ENCODE measurements around the gene PIGT.

DNA sequence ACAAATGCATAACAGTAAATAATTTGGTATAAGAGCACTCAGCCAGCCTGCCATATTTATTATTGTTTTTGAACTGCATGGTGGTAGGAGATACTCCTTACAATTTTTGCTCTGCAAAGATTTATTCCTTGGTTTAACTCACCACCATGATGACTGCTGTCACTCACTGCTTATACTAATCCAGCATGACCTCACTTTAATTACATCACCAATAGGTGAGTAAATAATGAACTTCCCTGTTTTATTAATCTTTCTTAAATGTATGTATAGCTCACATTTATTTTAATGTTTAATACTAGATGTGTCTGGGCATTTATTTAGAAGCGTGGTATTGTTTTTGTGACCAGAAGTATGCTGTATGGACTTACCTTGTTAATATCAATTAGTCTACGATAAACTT lies 25.0 kb upstream of the PIGT start:
- TF ChIP-seq EP300 (IDR thresholded peaks at IDR 0.05) (no peak), POLR2A (IDR thresholded peaks at IDR 0.05) (no peak)
- TF ChIP-seq, protein P1, sequence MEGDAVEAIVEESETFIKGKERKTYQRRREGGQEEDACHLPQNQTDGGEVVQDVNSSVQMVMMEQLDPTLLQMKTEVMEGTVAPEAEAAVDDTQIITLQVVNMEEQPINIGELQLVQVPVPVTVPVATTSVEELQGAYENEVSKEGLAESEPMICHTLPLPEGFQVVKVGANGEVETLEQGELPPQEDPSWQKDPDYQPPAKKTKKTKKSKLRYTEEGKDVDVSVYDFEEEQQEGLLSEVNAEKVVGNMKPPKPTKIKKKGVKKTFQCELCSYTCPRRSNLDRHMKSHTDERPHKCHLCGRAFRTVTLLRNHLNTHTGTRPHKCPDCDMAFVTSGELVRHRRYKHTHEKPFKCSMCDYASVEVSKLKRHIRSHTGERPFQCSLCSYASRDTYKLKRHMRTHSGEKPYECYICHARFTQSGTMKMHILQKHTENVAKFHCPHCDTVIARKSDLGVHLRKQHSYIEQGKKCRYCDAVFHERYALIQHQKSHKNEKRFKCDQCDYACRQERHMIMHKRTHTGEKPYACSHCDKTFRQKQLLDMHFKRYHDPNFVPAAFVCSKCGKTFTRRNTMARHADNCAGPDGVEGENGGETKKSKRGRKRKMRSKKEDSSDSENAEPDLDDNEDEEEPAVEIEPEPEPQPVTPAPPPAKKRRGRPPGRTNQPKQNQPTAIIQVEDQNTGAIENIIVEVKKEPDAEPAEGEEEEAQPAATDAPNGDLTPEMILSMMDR (IDR thresholded peaks at IDR 0.05), result no peak
